Thoracic aorta (tissue), 2 donors: ENCODE results near the gene SMG5. TPM values are rescaled to one million over a fixed set of nuclear protein-coding genes. Genes with fewer than 3 reads are reported as not detected.

ENCODE experiments used
- ATAC-seq: fragments of 150-250 bp; one replicate; pipeline ENCODE4 v1.8.0; 2017; ENCODE audit warnings: low read depth; ENCODE audit not compliant: insufficient number of reproducible peaks, low FRiP score
- DNase-seq: peaks from one replicate; pipeline ENCODE4 v3.0.0-alpha.2; 2020; ENCODE audit warnings: low spot score
- H3K27ac ChIP-seq, 2 donors: fragments of 200-600 bp; sonication (generic); 1 replicate in 1 of 2; 2 replicates in 1 of 2; pipeline ENCODE4 v1.5.1; 2016; ENCODE audit warnings: mild to moderate bottlenecking in 2 of 2, moderate library complexity in 2 of 2
- H3K27me3 ChIP-seq: fragments of 200-600 bp; sonication (generic); replicated peaks from 2 replicates; pipeline ENCODE4 v1.6.0; 2016; ENCODE audit warnings: mild to moderate bottlenecking; ENCODE audit not compliant: insufficient read depth
- H3K36me3 ChIP-seq: fragments of 200-600 bp; sonication (generic); one replicate; pipeline ENCODE4 v1.5.1; 2016
- H3K4me1 ChIP-seq, 2 donors: fragments of 200-600 bp; sonication (generic); 1 replicate in 1 of 2; 2 replicates in 1 of 2; pipeline versions ENCODE4 v1.5.1 to v1.6.0; 2016; ENCODE audit warnings: low read depth in 2 of 2, mild to moderate bottlenecking in 1 of 2; ENCODE audit not compliant: control insufficient read depth in 1 of 2
- H3K4me3 ChIP-seq: fragments of 200-600 bp; sonication (generic); 2 replicates; pipeline ENCODE4 v1.5.1; 2016; ENCODE audit warnings: mild to moderate bottlenecking
- H3K9me3 ChIP-seq: fragments of 200-600 bp; sonication (generic); 2 replicates; pipeline ENCODE4 v1.5.1; 2016
- CTCF ChIP-seq: fragments of 200-600 bp; sonication (generic); IDR thresholded peaks from one replicate; pipeline ENCODE4 v1.5.1; 2019; ENCODE audit warnings: antibody characterized with exemption
- total RNA-seq, 2 donors: library from RNA; depleted of rRNA; stranded (reverse); fragments of >200 nt; gene quantifications; one replicate each; pipeline versions ENCODE4 v1.1.0 to v1.2.3, GENCODE V29; 2016

Gene SMG5
- total RNA-seq, 2 donors from 2014 or later: 57.8 to 72.7 TPM

DNA sequence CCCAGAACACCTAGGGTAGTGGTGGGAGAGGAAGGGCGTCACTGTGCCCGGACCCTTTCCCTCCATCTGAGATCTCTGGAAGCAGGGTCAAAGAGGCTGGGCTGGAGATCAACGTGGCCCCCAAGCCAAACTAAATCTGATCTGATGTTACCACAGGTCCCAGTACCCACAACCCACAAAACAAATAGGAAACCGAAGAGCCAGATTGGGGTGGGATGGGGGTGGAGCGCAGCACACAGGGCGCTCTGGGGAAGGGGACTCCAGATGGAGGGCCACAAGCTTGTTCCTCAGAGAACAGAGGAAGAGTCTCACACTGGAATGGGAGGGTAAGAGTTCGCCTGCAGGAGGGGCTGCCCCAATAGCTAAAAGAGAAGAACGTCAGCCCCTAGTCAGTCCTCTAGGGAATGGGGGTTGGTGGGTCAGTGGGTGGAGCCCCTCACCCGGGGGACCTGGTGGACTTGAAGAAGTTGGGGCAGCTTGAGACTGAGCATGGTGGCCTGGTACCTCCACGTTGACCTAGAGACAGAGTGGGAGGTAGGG lies 36.3 kb downstream of the SMG5 start:
- peak overlapping the region; percentile 50 for H3K4me3 ChIP-seq
- H3K27ac ChIP-seq: no peak overlapping the region
- no peak for ATAC-seq
- DNase-seq: no peak
- no peak for TF ChIP-seq CTCF
- no peaks in the 10 kb centered on the region for H3K27me3 ChIP-seq
- H3K36me3 ChIP-seq: peaks cover 21% of the 10 kb centered on the region
- H3K4me1 ChIP-seq: peaks cover 0 to 28% of the 10 kb centered on the region in 2 donors
- H3K9me3 ChIP-seq: no peaks in the 10 kb centered on the region

DNA sequence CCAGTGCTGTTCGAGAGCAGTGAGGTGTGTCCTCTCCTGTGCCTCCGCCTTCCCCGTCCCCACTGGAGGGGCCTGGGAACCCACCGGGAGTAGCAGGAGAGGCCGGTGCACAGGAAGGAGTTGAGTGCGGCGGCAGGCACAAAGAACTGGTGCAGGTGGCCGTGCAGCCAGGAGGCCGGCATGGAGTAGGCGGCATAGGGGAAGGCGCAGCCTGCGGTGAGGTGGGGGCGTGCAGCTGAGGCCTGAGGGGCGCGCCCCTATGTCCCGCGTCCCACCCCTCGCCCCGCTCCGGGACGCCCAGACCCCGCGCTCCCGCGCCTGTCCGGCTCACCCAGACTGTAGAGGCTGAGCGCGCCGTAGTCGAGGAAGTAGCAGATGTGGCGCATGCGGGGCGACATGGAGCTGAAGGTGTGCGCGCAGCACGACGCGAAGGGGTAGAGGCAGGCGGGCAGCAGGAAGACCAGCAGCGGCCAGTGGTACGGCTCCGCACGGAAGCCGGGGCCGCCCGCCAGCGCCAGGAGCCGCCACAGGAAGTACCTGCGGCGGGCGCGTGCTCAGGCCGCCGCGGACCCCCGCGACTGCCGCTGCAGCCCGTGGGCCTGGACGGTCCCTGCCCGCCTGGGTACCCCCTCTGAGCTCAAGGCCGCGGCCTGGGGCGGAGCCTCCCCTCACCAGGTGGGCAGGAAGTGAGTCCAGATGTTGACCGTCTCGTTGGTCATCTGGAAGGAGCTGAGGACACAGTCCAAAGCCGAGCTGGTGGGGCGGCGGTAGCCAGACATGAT lies 37.0 kb downstream of the SMG5 start:
- no peak for TF ChIP-seq CTCF
- H3K27me3 ChIP-seq: no peaks in the 10 kb centered on the region
- H3K36me3 ChIP-seq: peaks cover 14% of the 10 kb centered on the region
- no peaks in the 10 kb centered on the region for H3K9me3 ChIP-seq
- peaks cover 0 to 28% of the 10 kb centered on the region in 2 donors for H3K4me1 ChIP-seq
- DNase-seq (no peak), ATAC-seq (no peak)
- H3K27ac ChIP-seq: no peak overlapping the region
- H3K4me3 ChIP-seq: peak overlapping the region; percentile 50

DNA sequence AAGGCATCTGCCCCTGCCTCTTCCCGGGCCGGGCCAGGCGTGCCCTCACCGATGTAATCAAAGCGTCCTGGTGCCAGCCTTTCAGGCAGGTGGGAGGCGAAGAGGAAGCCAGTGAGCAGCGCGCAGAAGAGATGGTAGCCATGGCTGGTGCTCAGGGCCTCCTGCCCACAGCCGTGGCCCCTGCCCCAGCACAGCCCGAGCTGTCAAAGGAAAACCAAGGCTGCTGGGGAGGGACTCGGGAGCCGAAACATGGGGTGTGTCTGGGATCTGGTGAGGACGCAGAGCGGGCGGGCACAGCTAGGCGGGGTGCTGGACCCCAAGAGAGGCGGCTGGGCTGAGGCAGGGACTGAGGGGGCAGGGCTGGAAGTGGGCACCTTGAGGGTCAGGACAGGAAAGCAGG lies 37.9 kb downstream of the SMG5 start:
- Histone ChIP-seq H3K9me3 (no peaks in the 10 kb centered on the region), H3K4me1 (peaks cover 0 to 28% of the 10 kb centered on the region in 2 donors), H3K27me3 (no peaks in the 10 kb centered on the region), H3K4me3 (no peak overlapping the region), H3K36me3 (peaks cover 11% of the 10 kb centered on the region), H3K27ac (no peak overlapping the region)
- no peak for TF ChIP-seq CTCF
- DNase-seq (no peak), ATAC-seq (no peak)

DNA sequence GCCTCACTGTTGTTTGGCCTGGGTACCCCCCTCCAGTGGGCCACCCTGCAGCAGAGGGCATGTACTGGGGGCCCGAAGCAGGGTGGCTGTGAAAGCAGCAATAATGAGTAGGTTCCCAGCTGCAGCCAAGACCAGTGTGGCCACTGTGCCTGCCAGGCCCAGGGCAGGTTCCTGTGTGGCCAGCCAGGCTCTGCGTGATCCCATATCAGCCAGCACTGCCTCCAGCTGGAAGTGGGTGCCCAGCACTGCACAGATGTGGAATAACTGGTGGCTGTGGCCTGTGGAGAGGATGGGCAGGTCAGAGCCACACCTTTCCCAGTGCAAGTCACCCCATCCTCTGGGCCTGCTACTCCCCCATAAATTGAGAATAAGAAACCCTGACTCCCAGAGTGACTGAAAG lies 38.5 kb downstream of the SMG5 start:
- no peak for ATAC-seq
- Histone ChIP-seq H3K4me3 (no peak overlapping the region), H3K27me3 (no peaks in the 10 kb centered on the region), H3K27ac (no peak overlapping the region), H3K9me3 (no peaks in the 10 kb centered on the region), H3K4me1 (peaks cover 0 to 28% of the 10 kb centered on the region in 2 donors), H3K36me3 (peaks cover 13% of the 10 kb centered on the region)
- no peak for DNase-seq
- no peak for TF ChIP-seq CTCF

GRCh38 chr1:156242738-156243137 lies 39.9 kb downstream of the SMG5 start:
- Histone ChIP-seq H3K9me3 (no peaks in the 10 kb centered on the region), H3K4me3 (no peak overlapping the region), H3K27me3 (no peaks in the 10 kb centered on the region), H3K36me3 (peaks cover 25% of the 10 kb centered on the region), H3K4me1 (peaks cover 0 to 23% of the 10 kb centered on the region in 2 donors), H3K27ac (no peak overlapping the region)
- ATAC-seq (no peak), DNase-seq (no peak)
- no peak for TF ChIP-seq CTCF
